Thyroid gland (tissue), 4 donors: ENCODE data around the gene ZNF438.

Experiments
- POLR2A ChIP-seq, 2 donors: fragments of 450-650 bp; IDR thresholded peaks; one replicate each; pipeline ENCODE4 v1.6.1; 2017; ENCODE audit warnings: antibody characterized with exemption in 2 of 2, mild to moderate bottlenecking in 2 of 2, moderate library complexity in 1 of 2
- TF ChIP-seq, protein P1 (sequence below), 6 experiments: fragments of 200-600 bp in 3 of 6; fragments of 450-650 bp in 3 of 6; sonication (generic) in 3 of 6; IDR thresholded peaks; one replicate each; pipeline ENCODE4 v1.5.1; 2016 to 2019; ENCODE audit warnings: antibody characterized with exemption in 6 of 6, mild to moderate bottlenecking in 2 of 6, inconsistent platforms in 1 of 6, moderate library complexity in 1 of 6

DNA sequence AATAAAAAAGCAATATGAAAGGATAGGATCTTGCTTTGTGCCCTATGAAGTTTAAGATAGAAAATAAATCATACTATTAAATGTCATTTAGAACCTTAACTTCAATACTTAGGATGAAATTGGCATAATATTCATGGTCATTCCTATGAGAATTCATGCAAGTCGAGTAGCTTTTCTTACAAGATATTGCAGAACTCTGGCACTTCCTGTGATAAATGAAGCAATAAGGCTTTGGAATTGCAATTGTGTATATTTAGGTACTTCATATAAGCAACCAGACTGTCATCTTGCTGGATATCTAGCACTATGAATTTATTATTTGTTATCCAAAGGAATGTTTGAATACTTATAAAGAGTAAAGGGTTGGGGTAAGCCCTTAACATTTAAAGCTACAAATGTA lies 116.5 kb downstream of the ZNF438 start:
- TF ChIP-seq, protein P1, sequence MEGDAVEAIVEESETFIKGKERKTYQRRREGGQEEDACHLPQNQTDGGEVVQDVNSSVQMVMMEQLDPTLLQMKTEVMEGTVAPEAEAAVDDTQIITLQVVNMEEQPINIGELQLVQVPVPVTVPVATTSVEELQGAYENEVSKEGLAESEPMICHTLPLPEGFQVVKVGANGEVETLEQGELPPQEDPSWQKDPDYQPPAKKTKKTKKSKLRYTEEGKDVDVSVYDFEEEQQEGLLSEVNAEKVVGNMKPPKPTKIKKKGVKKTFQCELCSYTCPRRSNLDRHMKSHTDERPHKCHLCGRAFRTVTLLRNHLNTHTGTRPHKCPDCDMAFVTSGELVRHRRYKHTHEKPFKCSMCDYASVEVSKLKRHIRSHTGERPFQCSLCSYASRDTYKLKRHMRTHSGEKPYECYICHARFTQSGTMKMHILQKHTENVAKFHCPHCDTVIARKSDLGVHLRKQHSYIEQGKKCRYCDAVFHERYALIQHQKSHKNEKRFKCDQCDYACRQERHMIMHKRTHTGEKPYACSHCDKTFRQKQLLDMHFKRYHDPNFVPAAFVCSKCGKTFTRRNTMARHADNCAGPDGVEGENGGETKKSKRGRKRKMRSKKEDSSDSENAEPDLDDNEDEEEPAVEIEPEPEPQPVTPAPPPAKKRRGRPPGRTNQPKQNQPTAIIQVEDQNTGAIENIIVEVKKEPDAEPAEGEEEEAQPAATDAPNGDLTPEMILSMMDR (IDR thresholded peaks at IDR 0.05) = no peak
- no peak for TF ChIP-seq POLR2A (IDR thresholded peaks at IDR 0.05)
